ENCODE data around the gene ITCH.
A peak's percentile ranks its signal among the peaks of the same experiment; 100 is the strongest.
"Not testable (repeated sequence)": the region's sequence is repeated elsewhere in the genome, so short reads cannot be mapped to it uniquely, and the experiment has no call there.

ITCH gene

DNA sequence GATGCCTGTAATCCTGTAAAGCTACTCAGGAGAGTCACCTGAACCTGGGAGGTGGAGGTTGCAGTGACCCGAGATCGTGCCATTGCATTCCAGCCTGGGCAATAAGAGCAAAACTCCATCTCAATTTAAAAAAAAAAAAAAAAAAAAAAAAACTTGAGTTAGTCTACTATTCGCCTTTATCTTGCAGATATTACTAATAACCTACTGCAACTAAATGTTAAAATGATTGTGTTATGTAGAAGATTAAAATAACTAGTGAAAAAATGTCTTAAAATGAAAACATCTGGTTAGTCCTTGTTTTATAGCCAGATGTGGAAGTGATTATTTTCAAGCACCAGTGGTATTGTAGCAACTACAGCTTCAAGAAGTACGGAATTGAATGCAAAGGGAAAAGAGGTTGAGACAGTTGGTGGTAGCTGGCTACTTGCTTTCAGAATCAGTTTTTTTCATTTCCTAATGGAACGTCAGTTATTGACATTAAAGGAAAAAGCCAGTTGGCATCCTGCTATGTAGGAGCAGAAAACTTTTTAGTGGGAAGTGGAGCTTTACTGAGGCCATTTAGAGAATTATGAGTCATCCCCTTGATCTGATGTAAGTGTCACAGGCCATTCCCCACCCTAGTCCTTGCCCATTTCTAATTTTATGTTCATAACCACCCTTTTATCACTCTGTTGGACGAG, 109.3 kb downstream of the ITCH start:
- no peak for DNase-seq

DNA sequence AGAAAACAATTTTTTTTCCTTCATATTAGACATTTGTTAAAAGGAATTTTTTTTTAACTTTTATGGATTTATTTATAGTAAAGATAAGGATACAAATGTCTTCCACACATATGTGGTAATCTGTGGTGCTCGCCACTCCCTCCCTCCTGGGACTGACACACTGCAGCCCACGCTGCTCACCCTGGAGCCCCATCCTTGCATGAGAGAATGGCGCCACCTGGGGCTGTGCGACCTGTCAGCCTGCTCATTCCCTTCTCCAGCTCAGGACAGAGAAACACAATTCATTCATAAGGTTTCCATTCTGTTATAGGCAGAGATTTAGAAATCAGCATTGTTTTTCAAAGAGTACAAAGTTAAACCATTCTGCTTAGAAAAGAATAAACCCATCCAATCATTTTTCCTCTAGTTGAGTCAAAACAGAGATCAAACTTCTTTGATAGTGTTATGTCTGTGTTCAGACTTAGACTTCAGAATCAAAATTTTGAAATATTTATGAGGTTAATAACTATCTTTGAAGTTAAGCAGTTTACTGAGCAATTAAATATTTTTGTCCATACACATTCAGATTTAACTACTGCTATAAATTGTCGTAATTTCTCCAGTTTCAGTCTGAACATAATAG, 110.3 kb downstream of the ITCH start:
- peak in 1 of 5 experiments; percentile 44 for DNase-seq

DNA sequence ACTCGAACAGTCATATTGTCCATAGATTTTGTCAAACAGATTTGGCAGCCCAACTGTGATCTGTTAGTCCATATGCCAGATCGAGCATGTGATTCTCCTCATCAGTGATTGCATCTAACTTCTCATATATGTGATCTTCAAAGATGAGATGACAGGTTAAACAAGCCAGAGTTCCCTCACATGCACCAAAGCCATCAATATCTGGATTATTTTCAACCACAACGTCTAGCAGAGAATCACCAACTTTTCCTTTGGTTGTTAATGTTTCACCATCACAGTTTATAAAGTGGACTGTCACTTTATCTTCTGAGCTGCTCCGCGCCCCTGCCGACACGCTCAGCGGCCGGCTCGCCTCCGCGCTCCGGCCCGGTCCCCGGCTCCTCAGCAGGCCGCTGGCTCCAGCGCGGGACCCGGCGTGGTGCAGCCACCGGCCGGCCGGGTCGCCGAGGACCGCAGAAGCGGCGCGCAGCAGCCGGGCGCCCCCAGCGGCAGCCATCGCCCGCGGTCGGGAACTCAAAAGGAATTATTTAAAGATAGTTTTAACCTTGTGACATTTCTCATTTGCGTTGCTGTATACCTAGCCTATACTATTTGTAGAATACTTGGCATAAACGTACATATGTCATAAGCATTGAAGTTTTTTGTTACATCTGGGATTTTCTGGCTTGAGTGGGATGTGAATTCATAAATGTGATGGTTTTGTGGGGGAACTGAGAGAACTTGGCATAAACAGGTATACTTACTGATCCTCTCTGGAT, 113.1 kb downstream of the ITCH start:
- peak in 1 of 5 experiments; percentile 1 for DNase-seq

DNA sequence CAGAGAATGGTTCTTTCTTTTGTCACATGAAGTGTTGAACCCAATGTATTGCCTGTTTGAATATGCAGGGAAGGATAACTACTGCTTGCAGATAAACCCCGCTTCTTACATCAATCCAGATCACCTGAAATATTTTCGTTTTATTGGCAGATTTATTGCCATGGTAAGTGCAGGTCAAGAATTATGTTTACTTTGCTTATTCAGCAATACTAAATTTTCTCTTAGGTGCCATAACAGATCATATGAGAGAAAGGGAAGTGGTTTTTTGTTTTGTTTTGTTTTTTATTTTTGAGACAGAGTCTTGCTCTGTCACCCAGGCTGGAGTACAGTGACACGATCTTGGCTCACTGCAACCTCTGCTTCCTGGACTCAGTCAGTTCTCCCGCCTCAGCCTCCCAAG, 116.6 kb downstream of the ITCH start:
- peak in 1 of 5 experiments; percentile 3 for DNase-seq

DNA sequence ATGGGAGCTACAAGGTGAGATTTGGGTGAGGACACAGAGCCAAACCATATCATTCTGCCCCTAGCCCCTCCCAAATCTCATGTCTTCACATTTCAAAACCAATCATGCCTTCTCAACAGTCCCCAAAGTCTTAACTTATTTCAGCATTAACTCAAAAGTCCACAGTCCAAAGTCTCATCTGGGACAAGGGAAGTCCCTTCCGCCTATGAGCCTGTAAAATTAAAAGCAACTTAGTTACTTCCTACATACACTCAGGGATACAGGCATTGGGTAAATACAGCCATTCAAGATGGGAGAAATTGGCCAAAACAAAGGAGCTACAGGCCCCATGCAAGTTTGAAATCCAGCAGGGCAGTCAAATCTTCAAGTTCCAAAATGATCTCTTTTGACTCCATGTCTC, 119.1 kb downstream of the ITCH start:
- not testable (repeated sequence) for DNase-seq

DNA sequence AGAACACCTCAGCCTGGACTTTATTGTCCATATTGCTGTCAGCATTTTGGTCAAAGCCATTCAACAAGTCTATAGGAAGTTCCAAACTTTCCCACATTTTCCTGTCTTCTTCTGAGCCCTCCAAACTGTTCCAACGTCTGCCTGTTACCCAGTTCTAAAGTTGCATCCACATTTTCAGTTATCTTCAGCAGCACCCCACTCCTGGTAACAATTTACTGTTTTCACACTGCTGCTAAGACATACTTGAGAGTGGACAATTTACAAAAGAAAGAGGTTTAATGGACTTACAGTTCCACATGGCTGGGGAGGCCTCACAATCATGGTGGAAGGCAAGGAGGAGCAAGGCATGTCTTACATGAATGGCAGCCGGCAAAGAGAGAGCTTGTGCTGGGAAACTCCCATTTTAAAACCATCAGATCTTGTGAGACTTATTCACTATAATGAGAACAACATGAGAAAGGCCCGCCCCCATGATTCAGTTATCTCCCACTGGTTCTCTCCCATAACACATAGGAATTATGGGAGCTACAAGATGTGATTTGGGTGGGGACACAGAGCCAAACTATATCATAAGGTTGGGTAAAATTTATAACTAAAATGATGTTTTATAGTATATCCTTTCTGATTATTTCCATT, 120.6 kb downstream of the ITCH start:
- not testable (repeated sequence) for DNase-seq

DNA sequence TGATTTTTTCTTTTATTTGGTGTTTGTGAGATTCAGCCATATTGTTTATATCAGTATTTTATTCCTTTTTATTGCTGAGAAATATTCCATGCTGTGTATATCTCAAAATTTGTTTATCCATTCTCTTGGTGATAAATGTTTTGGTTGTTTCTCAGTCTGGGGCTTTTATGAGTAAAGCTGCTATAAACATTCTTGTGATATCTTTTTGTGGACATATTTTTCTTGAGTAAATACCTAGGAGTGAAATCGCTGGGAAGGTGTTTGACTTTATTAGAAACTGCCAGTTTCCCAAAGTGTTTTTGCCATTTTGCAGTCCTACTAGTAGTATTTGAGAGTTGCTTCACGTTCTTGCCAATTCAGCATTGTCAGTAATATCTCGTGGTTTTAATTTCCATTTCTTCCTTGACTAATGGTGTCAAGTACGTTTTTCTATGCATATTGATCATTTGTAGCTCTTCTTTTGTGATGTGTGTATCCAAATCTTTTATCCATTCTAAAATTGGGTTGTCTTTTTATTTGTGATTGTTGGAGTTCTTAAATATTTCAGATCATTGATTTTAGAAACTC, 122.1 kb downstream of the ITCH start:
- DNase-seq: no peak

DNA sequence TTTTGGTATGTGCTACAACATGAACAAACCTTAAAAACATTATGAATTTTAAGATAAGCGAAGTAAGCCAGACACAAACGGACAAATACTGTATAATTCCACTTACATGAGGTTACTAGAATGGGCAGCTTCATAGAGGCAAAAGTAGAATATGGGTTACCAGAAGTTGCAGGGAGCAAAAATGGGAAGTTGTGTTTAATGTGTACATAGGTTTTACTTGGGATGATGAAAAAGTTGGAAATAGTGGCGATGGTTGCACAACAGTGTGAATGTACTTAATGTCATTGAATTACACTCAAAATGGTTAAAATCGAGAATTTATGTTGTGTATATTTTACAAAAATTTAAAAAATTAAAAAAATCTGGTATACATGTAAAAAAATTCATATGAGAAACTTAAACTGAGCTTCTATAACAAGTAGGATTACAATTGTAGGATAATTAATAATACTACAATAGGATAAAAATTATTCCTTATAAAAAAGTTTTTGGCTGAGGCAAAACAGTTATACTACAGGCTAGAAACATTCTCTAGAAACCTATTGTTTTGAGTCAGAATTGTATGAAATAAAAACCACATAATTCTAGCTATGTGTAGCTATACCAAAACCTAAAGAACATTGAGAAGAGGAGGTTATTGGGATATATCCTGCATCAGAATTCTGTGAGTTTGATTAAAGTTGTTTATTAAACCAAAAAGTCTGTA, 128.3 kb downstream of the ITCH start:
- peak in 1 of 5 experiments; percentile 31 for DNase-seq

DNA sequence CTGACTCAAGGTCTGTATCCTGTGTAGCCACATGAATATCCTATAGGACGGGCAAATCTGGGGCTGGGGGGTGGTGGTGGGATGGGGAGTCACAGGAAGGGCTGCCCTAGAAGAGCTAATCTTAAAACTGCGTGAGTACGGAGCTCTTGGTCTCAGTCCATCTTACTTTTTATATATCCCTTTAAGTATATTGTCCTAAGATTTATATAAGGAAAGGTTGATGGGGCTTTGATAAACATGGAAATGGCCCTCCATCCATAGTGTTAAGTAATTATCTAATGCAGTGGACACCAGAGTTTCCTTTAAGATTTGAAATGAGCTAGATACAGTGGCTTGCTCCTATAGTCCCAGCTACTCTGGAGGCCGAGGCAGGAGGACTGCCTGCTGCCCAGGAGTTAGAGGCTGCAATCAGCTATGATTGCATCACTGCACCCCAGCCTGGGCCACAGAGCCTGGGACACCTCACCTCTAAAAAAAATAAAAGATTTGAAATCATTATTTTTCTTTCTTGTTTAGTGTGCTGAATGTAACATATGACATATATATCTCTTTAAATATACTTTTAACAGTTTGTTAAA, 128.9 kb downstream of the ITCH start:
- no peak for DNase-seq

DNA sequence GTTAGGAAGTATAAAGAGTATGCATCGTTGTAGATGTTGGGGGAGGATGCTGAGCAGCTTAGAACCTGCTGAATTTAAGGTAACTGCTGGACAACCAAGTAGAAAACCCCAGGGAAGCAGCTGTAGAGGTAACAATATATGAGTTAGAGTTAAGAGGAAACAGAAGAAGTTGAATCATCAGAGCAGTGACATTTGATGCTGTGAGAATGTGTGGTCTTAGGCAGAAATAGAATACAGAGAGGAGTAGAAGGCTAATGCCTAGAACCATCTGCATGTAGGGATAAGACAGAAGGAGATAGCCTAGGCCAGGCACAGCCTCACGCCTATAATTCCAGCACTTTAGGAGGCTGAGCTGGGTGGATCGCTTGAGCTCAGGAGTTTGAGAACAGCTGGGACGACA, 130.6 kb downstream of the ITCH start:
- no peak for DNase-seq

DNA sequence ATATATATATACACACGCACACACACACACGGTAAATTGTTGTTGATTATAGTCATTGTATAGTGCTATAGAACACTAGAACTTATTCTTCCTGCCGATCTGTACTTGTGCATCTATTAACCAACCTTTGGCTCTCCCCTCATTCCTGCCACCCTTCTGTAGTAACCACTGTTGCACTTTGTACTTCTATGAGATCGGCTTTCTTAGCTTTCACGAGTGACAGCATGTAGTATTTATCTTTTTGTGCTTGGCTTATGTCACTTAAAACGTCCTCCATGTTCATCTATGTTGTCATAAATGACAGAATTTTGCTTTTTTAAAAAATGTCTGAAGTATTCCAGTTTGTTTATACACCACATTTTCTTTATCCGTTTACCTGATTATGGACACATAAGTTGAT, 132.2 kb downstream of the ITCH start:
- no peak for DNase-seq

DNA sequence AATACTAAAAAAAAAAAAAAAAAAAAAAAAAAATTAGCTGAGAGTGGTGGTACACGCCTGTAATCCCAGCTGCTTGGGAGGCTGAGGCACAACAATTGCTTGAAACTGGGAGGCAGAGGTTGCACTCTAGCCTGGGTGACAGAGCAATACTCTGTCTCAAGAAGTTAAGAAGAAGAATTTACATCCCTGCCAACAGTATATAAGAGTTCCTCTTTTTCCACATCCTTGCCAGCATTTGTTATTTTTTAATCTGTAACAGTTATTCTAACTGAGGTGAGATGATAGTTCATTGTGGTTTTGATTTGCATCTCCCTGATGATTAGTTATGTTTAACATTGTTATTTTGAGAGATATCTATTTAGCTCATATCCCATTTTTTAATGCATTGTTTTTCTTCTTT, 132.8 kb downstream of the ITCH start:
- DNase-seq: no peak

DNA sequence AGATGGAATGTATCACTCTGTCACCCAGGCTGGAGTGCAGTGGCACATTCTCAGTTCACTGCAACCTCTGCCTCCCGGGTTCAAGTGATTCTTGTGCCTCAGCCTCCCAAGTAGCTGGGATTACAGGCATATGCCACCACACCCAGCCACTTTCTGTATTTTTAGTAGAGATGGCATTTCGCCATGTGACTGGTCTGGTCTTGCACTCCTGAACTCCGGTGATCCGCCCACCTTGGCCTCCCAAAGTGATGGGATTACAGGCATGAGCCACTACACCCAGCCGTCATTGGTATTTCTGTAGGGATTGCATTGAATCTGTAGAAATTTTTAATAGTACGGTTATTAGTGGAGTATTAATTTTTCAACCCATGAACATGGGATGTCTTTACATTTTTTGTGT, 134.5 kb downstream of the ITCH start:
- DNase-seq: not testable (repeated sequence)

DNA sequence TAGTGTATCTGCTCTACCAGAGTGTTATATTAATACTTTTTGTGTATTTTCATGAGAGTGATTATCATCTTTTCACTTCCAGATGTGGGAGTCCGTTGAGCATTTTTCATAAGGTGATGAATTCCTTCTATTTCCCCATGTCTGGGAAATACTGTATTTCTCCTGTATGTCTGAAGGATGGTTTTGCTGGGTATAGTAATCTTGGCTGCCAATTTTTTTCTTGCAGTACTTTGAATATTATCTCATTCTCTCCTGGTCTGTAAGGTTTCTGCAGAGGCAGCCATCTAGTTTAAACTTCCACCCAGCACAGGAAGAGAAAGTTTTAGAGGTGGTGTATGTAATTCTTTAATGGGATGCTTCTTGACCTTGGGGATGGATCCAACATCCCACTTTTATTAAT, 137.8 kb downstream of the ITCH start:
- DNase-seq: no peak

DNA sequence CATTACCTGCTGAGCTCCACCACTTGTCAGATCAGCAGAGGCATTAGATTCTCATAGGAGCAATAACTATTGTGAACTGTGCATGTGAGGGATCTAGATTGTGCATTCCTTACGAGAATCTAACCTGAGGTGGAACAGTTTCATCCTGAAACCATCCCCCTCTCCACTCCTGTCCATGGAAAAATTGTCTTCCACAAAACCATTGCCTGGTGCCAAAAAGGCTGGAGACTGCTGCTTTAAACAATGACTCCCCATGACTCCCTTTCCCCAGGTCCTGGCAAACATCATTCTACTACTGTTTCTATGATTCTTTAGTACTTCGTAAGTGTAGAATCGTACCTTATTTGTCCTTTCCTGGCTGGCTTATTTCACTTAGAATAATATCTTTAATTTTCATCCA, 143.4 kb downstream of the ITCH start:
- no peak for DNase-seq

DNA sequence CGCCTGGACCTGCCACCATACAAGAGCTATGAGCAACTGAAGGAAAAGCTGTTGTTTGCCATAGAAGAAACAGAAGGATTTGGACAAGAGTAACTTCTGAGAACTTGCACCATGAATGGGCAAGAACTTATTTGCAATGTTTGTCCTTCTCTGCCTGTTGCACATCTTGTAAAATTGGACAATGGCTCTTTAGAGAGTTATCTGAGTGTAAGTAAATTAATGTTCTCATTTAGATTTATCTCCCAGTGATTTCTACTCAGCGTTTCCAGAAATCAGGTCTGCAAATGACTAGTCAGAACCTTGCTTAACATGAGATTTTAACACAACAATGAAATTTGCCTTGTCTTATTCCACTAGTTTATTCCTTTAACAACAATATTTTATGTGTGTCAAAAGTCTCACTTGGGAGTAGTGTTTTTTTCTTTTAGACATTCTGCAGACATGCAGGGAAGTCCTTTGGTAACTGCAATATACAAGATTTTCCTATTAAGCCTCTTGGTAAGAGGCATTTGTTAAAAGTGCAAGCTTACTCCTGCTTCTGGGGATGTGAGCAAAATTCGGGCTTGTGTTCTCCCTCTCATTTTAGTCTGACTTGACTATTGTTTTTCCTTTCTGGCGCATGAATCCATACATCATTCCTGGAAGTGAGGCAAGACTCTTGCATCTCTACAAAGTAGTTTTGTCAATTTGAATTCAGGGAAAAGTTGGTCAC, 144.8 kb downstream of the ITCH start:
- no peak for DNase-seq

DNA sequence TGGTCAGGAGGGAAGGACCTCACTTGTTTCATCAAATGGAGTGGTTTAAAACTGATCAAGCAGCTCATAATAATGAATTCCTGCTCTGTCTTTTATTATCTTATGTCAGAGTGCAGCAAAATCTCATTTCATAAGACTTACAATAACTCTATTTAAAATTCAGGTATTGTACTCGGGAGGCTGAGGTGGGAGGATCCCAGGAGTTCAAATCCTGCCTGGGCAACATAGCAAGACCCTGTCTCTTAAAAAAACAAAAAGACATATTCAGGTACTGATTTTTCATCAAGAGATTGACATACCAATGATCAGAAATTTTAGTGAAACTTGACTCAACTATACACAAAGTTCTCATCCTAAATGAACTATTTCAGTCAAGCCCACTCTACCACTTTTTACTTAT, 147.5 kb downstream of the ITCH start:
- DNase-seq: no peak

DNA sequence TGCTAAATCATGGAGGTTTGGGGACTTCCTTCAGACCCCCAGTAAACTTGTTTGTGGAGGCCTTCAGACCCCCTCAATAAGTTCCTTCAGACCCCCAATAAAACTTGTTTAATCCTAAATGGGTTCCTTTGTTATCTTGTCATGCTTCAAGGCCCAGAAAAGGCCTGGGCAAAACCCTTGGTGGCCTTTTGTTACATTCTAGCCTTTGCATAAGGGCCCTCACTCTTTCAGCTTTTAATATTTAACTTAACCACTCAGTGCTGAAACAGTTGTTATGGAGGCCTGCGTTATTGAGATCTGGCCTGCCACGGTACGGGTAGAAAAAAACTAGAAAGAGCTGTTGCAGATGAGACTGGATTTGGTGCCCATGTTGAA, 148.8 kb downstream of the ITCH start:
- no peak for DNase-seq

DNA sequence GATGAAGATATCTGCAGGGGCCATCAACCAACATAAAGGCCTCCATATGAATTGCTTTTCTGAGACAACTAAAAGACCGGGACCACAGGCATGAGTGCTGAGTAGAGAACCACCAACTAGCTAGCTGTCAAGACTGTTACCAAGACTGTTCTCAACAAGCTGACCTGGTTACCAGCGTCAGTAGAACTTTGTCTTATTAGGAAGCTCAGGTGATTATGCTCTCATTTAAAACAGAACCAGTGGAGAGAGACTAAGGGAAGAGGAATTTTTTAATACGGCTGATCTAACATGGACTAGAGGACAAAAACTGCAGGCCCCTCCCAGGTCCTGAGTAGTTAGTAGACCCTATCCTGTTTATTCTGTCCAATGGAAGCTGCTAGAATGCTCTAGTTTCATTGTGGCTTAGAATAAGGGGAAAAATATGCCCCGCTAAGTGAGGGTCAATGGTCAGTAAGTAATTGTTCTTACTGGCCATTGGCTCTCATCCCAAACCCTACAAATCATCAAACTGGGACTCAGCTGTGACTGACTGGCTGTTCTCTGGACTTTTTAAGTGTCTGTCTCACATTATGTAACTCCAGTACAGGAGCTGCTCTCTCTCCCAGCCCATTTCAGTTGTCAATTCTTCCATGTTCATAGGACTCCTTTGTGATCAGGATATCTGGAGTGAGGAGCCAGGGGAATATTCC, 149.3 kb downstream of the ITCH start:
- DNase-seq: no peak

DNA sequence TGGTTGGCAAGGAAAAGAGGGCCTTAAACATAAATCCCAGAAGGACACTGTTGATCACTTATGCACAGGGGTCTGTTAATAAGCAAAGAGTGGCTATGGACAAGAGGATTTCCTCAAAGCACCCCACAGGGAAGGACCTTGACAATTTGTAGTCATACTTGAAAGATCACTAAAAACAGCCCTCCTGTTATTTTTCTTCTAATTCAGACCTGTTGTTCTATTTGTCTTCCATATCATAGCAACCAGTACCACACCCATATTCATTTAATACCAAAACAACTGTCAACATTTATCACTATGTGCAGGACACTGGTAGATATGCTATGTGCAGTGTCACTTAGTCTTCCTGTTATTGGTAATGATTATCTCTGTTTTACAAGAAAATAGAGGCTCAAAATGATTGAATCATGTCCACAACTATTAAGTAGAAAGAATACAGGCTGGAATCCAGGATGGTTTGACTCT, 149.9 kb downstream of the ITCH start:
- DNase-seq: no peak

DNA sequence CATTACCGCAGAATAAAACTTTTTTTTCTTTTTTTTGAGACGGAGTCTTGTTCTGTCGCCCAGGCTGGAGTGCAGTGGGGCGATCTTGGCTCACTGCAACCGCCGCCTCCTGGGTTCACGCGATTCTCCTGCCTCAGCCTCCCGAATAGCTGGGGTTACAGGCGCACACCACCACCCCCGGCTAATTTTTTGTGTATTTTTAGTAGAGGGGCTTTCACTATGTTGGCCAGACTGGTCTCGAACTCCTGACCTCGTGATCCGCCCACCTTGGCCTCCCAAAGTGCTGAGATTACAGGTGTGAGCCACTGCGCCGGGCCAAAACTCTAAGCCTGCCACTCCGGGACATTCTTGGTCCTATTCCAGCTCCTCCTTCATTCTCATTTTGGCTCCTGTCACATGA, 151.0 kb downstream of the ITCH start:
- DNase-seq: not testable (repeated sequence)

All from T-helper 2 cell (primary cell).